AG10803 (cell line): ENCODE results near the gene RANBP3.

Experiments
- DNase-seq: peaks from one replicate; pipeline ENCODE4 v3.0.0; 2010; ENCODE audit warnings: low read depth
- H3K4me3 ChIP-seq: 2 replicates; pipeline ENCODE4 v1.5.1; 2011; ENCODE audit warnings: mild to moderate bottlenecking, low read length, control low read depth
- CTCF ChIP-seq: conservative IDR thresholded peaks from 2 replicates; pipeline ENCODE4 v1.5.1; 2011; ENCODE audit warnings: mild to moderate bottlenecking, low read length, control low read depth, inconsistent platforms

The RANBP3 gene

GRCh38 chr19:5957170-5957569 lies 20.8 kb downstream of the RANBP3 start:
- no peak overlapping the region for H3K4me3 ChIP-seq
- TF ChIP-seq CTCF, result no peak
- no peak for DNase-seq

- no peak for TF ChIP-seq CTCF
- no peak for DNase-seq
- no peak overlapping the region for H3K4me3 ChIP-seq
Observed at GRCh38 chr19:5956728-5957127, 21.2 kb downstream of the RANBP3 start.

DNA sequence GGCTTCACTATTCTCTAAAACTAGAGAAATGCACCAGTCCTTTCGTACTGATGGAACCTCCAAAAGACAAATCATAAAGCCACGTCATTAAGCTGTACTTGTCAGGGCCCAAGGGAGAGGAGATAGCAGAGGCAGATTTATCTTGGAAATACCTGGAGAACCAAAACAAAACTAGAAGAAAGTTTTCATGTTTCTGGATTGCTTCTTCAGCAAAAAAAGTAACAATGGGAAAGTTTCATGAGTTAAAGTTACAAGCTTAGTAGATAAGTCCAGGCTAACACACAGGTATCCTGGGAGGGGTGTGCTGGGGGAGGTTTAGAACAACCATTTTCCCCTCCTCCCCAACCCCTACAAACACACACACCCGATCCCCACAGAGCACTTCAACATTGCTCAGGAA lies 21.6 kb downstream of the RANBP3 start:
- no peak overlapping the region for H3K4me3 ChIP-seq
- no peak for DNase-seq
- TF ChIP-seq CTCF, result no peak

DNA sequence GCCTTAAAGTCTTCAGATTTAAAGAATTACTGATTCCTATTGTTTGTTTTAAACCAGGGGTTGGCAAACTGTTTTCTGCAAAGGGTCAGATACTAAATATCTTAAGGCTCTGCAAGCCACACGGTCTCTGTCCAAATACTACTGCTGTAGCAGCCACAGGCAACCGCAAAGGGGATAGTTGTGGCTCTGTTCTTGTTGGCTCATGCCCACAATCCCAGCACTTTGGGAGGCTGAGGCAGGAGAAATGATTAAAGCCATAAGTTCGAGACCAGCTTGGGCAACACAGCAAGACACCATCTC lies 22.4 kb downstream of the RANBP3 start:
- no peak for TF ChIP-seq CTCF
- DNase-seq, result peak; percentile 72
- H3K4me3 ChIP-seq, result no peak overlapping the region

DNA sequence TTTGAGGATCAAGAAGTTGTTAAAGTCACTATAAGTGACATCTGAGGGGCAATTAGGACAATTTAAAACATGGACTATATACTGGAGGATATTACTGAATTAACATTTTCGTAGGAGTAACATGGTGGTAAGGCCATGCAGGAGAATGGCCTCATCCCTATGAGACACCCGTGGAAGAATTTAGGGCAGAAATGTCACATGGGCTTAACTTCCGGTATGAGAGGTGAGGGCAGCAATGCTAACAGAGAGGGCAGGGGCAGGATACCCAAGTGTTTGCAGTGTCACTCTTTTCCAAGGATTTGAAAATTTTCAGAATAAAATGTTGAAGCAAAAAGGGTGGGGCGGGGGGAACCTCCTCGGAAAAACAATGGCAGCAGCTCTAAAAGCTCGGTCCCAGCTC lies 23.6 kb downstream of the RANBP3 start:
- H3K4me3 ChIP-seq, result no peak overlapping the region
- peak; percentile 41 for DNase-seq
- TF ChIP-seq CTCF, result no peak

DNA sequence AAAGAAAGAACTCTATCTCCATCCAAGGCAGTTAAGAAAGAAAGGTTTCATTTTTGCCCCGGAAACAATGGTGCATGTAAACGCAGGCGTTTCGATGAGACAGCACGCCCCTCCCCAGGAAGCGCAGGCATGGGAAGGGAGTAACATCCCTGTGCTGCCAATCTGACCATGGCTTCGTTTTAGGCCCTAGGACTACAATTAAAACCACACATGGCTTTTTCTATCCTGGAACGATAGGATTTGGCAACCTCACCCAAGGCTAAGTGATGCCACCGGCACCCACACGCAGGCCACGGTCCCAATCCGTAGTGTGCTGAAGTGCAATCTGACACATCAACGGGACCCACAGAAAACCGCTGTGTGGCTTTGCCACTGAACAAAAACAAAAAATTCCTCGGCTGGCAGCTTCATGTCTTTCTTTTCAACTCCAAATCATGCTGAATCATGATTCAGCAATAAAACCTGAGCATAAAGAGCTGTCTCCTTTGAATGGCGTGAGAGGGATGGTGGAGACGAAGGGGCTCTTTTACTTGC lies 24.2 kb downstream of the RANBP3 start:
- no peak for TF ChIP-seq CTCF
- peak overlapping the region; percentile 25 for H3K4me3 ChIP-seq
- peak; percentile 79 for DNase-seq

DNA sequence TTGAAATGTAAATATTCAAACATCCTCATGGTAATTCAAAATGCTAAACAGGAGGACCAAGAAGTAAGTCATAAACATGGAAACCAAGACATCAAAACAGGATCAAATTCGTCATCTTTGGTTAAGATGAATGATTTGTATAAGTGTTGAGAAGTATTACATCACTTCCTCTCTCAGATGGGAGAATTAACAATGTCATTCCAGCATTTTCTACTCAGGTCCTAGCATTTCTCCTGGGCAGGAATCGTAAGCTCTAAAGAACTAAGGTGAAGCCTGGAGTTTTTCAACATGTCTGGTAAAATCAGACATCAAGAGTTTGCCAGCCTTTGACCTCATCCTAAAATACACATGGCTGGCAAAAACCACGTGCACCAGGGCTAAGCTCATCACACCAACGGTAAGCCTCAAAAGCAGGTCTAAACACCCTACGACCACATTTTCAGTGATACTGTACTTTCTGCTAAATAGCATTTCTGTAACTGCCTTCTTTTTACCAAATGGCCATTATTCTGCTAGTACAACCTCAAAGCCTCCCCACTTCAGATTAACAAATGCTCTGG lies 24.8 kb downstream of the RANBP3 start:
- no peak for TF ChIP-seq CTCF
- DNase-seq, result peak; percentile 61

More for the DNA sequence above, 24.8 kb downstream of the RANBP3 start:
- peak overlapping the region; percentile 25 for H3K4me3 ChIP-seq
